SU-DHL-6 (cell line): ENCODE results near the gene UBA1.

Experiments
- CTCF ChIP-seq: fragments of 200-600 bp; sonication (generic); IDR thresholded peaks from one replicate; pipeline ENCODE4 v1.5.1; 2017; ENCODE audit warnings: antibody characterized with exemption, mild to moderate bottlenecking, low read length, moderate library complexity; ENCODE audit not compliant: insufficient read depth, poor library complexity, severe bottlenecking
- EZH2phosphoT487 ChIP-seq: fragments of 200-600 bp; sonication (generic), shearing (Covaris generic); conservative IDR thresholded peaks from 2 replicates; pipeline ENCODE4 v1.6.1; 2018; ENCODE audit warnings: mild to moderate bottlenecking, antibody characterized with exemption, low read length, moderate library complexity, mixed read lengths

- no peak for TF ChIP-seq CTCF
- no peak for TF ChIP-seq EZH2phosphoT487
Measured at GRCh38 chrX:47233333-47234113, 39.9 kb downstream of the UBA1 start.
